Heart right ventricle (tissue), 16 donors: ENCODE results near the gene RHO. TPM values are rescaled to one million over a fixed set of nuclear protein-coding genes. Genes with fewer than 3 reads are reported as not detected.
A peak's percentile ranks its signal among the peaks of the same experiment; 100 is the strongest.

Experiments
- ATAC-seq, 8 donors: fragments of 200-7000 bp; cut with Tn5 transposase; one replicate each; pipeline ENCODE4 v1.9.1; 2020; ENCODE audit warnings: mild to moderate bottlenecking in 8 of 8, moderate library complexity in 8 of 8, moderate number of reproducible peaks in 1 of 8
- DNase-seq, 2 donors: peaks; one replicate each; pipeline ENCODE4 v3.0.0-alpha.2; 2020
- H3K27ac ChIP-seq, 10 donors: fragments of 200-600 bp; sonication (generic) in 2 of 10; one replicate each; pipeline versions ENCODE4 v1.5.0 to v1.8.0; 2020 to 2022; ENCODE audit warnings: mild to moderate bottlenecking in 3 of 10
- H3K27me3 ChIP-seq, 7 donors: fragments of 200-600 bp; one replicate each; pipeline ENCODE4 v1.8.0; 2021 to 2022; ENCODE audit warnings: mild to moderate bottlenecking in 2 of 7
- H3K36me3 ChIP-seq, 9 donors: fragments of 200-600 bp; sonication (generic) in 1 of 9; one replicate each; pipeline versions ENCODE4 v1.5.0 to v1.8.0; 2020 to 2022; ENCODE audit warnings: mild to moderate bottlenecking in 2 of 9
- H3K4me1 ChIP-seq, 9 donors: fragments of 200-600 bp; sonication (generic) in 1 of 9; one replicate each; pipeline versions ENCODE4 v1.5.0 to v1.8.0; 2020 to 2022; ENCODE audit warnings: mild to moderate bottlenecking in 4 of 9
- H3K4me3 ChIP-seq, 10 donors: fragments of 200-600 bp; sonication (generic) in 2 of 10; one replicate each; pipeline versions ENCODE4 v1.5.0 to v1.8.0; 2020 to 2022; ENCODE audit warnings: mild to moderate bottlenecking in 7 of 10, moderate library complexity in 2 of 10
- H3K9me3 ChIP-seq, 11 donors: fragments of 200-600 bp in 10 of 11; sonication (generic) in 2 of 11; one replicate each; pipeline versions ENCODE4 v1.5.0 to v1.8.0; 2013 to 2022; ENCODE audit warnings: mild to moderate bottlenecking in 2 of 11, control low read depth in 1 of 11, moderate library complexity in 1 of 11
- WGBS, 2 donors: extraction: QIAGEN DNeasy Blood & Tissue Kit; methylation state at CpG; one replicate each; pipeline ENCODE4 v1.1.7; 2013; ENCODE audit warnings: inconsistent platforms in 1 of 2; 5-methylcytosine and 5-hydroxymethylcytosine counted together
- intact Hi-C, 10 donors: fragments of 100-400 bp; cut with DNase I; formaldehyde crosslinking; loops; one replicate each; pipeline versions ENCODE4 v1.11.1 to v1.14.2; 2022
- polyA plus RNA-seq, 2 donors: library from polyadenylated mRNA; stranded (reverse); fragments of 200-250 nt; gene quantifications; one replicate each; pipeline ENCODE4 v1.2.3, GENCODE V29; 2013
- total RNA-seq, 10 donors: library from RNA; stranded (reverse); fragmentation: NEBNext Ultra II Directional in 3 of 10; extraction: Animal tissue kit (Norgen Biotek cat#: 25700) in 3 of 10; gene quantifications; one replicate each; pipeline versions ENCODE4 v1.2.1 to v1.2.4, GENCODE V29; 2021 to 2023
- TF ChIP-seq, protein P1 (sequence below), 9 donors: fragments of 200-600 bp; sonication (generic) in 2 of 9; IDR thresholded peaks; one replicate each; pipeline versions ENCODE4 v1.5.0 to v1.8.0; 2021 to 2022; ENCODE audit warnings: antibody characterized with exemption in 9 of 9, mild to moderate bottlenecking in 5 of 9, moderate library complexity in 1 of 9
- donor health status: Arrhythmogenic right ventricular cardiomyopathy.
- donor health status: ischemic (EF 13 %, LVEDD 7.1; RV severe dilation, severe dysfunction).
- donor health status: healthy with polysubstance abuse.
- donor health status: DM: no; HTN: yes; CAD: no.
- donor health status: DM: no; HTN: no; CAD: no.
- donor health status: ischemic (EF 25% LVEDD 6.9; RV normal size, moderate dysfunction).
- donor health status: ischemic (EF 25% LVEDD 5.7; RV mildly dilated, moderate dysfunction).
- donor health status: healthy.
- donor health status: DM: yes; HTN: yes; CAD: no.
- donor health status: Ischemic cardiomyopathy.
- donor health status: ischemic (EF 35%, LVEDD 5.7; RV mildly dilated, moderate dysfunction).
- donor health status: nonischemic (EF 11% LVEDD 7.7; RV severe dilation, severe dysfunction).
- donor health status: DM: yes; HTN: yes; CAD: no.
- donor health status: PGD.
- donor health status: ischemic (EF 29% LVEDD 5.4; RV normal size, mild dysfunction).
- donor health status: nonischemic (EF 23%, LVEDD 6.1; RV moderate dilation, normal function).

The RHO gene
- total and polyA plus RNA-seq, 12 donors, result not detected

DNA sequence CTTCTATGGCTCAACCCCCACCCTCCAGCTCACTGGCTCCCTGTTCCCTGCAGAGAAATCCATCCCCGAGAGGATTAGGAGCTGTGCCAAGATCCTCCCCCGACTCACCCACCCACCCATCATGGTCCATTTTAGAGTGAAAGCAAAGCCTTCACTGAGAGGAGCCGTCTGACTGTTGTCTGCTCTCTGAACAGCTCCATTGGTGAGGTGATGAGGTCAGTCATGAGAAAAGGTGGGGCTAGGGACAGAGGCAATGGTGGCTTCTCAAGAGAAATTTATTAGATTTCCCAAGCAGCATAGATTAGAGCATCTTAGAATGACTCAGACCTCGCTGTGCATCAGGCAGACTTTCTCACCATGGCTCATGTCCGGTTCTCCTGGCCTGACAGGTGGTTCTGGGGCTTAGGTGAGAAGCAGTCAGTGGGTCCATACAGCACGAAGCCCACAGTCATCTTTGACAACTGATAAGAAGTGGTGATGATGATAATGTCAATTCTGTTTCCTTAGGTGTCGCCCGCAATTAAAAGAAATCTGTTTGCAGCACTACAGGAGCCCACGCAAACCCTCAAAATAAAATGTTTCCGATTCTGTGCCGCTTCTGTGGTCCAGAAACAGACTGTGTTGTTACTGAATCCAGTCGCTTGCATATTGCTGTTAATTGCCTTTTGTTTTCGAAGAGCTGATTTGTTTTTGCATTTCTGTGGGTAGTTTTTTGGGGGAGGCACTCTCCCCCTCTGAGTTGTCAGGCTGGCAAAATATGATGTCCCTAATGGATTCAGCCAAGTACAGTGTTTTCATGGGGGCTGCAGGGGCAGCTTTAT is 24.8 kb upstream of the RHO start:
- DNase-seq (no peak), ATAC-seq (no peak)
- Histone ChIP-seq H3K4me3 (no peak overlapping the region), H3K27ac (no peak overlapping the region), H3K36me3 (peaks cover 0 to 41% (median 0%) of the 10 kb centered on the region in 9 donors), H3K9me3 (no peaks in the 10 kb centered on the region), H3K4me1 (peaks cover 16 to 90% (median 80%) of the 10 kb centered on the region in 9 donors), H3K27me3 (no peaks in the 10 kb centered on the region)
- 86 to 87% methylated on average over 13 of the region's 13 CpGs for WGBS, 2 donors
- intact Hi-C loops, result loop anchor here in 5 of 10 donors (5.0 to 10.0 kb wide), 5 partner anchors 44 to 431 kb away; no protein-coding TSS in a partner anchor
- TF ChIP-seq, protein P1, sequence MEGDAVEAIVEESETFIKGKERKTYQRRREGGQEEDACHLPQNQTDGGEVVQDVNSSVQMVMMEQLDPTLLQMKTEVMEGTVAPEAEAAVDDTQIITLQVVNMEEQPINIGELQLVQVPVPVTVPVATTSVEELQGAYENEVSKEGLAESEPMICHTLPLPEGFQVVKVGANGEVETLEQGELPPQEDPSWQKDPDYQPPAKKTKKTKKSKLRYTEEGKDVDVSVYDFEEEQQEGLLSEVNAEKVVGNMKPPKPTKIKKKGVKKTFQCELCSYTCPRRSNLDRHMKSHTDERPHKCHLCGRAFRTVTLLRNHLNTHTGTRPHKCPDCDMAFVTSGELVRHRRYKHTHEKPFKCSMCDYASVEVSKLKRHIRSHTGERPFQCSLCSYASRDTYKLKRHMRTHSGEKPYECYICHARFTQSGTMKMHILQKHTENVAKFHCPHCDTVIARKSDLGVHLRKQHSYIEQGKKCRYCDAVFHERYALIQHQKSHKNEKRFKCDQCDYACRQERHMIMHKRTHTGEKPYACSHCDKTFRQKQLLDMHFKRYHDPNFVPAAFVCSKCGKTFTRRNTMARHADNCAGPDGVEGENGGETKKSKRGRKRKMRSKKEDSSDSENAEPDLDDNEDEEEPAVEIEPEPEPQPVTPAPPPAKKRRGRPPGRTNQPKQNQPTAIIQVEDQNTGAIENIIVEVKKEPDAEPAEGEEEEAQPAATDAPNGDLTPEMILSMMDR (IDR thresholded peaks at IDR 0.05), result no peak

DNA sequence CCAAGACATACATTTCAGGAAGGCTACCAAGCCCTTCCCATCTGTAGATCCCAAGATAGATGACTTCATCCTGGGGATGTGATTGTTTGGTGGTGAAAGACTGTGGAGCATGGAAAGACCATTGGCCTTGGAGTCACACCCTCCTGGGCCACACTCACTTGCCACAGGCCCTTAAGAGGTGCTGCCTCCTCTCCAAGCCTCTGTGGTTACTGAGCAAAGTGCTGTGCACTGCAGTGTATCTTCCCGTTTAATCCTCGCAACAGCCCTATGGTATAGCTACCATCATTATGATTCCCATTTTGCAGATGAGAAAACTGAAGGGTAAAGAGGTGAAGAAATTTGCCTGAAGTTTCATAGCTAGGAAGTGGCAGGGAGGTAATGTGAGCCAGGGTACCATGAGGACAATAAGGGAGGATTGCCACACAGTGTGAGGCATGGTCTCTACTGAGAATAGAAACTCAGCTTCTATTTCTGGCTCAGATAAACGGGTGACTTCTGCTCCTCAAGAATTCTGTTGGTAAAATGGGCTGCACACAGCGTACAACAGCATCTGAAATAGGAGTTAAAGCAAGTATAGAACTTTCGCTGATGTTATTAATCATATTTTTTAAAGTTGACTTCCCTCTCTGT is 23.9 kb upstream of the RHO start:
- H3K4me1 ChIP-seq, result peaks cover 13 to 81% (median 74%) of the 10 kb centered on the region in 9 donors
- H3K27me3 ChIP-seq, result no peaks in the 10 kb centered on the region
- TF ChIP-seq, protein P1 (IDR thresholded peaks at IDR 0.05), result no peak
- H3K4me3 ChIP-seq, result no peak overlapping the region
- DNase-seq, result no peak
- peak; percentile 30 to 80 (median 70) for ATAC-seq
- H3K9me3 ChIP-seq, result no peaks in the 10 kb centered on the region
- H3K36me3 ChIP-seq, result peaks cover 0 to 48% (median 3%) of the 10 kb centered on the region in 9 donors
- 65 to 74% methylated on average over 5 of the region's 5 CpGs for WGBS, 2 donors
- intact Hi-C loops, result loop anchor here in 5 of 10 donors (5.0 to 10.0 kb wide), 6 partner anchors 43 to 430 kb away; no protein-coding TSS in a partner anchor
- peak overlapping the region in 6 of 10 donors; percentile 11 to 64 (median 62) for H3K27ac ChIP-seq

DNA sequence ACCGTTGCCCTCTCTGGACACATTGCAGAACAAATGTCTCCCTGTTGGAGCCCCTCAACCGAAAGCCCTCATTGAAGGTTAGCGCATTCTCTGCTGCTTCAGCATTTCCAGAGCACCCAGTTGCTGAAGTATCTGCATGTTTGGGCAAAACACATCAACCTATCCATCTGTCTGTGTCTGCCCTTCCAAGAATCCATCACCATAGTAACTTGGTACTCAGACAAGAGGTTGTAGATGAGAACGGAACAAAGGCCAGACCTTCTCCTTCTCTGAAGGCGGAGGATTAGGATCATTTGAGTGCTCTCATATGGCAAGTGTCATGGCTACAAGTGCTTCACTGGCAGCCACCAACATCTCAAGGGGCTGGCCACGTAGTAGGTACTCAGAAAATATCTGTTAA is 23.1 kb upstream of the RHO start:
- Histone ChIP-seq H3K4me1 (peaks cover 10 to 74% (median 66%) of the 10 kb centered on the region in 9 donors), H3K27ac (peak overlapping the region in 6 of 10 donors; percentile 11 to 64 (median 62)), H3K36me3 (peaks cover 0 to 44% (median 4%) of the 10 kb centered on the region in 9 donors), H3K27me3 (no peaks in the 10 kb centered on the region), H3K9me3 (no peaks in the 10 kb centered on the region), H3K4me3 (no peak overlapping the region)
- ATAC-seq (no peak), DNase-seq (no peak)
- intact Hi-C loops, result loop anchor here in 3 of 10 donors (5.0 to 10.0 kb wide), 4 partner anchors 47 to 429 kb away; no protein-coding TSS in a partner anchor
- TF ChIP-seq, protein P1 (IDR thresholded peaks at IDR 0.05), result no peak
- 83 to 89% methylated on average over 6 of the region's 6 CpGs for WGBS, 2 donors

DNA sequence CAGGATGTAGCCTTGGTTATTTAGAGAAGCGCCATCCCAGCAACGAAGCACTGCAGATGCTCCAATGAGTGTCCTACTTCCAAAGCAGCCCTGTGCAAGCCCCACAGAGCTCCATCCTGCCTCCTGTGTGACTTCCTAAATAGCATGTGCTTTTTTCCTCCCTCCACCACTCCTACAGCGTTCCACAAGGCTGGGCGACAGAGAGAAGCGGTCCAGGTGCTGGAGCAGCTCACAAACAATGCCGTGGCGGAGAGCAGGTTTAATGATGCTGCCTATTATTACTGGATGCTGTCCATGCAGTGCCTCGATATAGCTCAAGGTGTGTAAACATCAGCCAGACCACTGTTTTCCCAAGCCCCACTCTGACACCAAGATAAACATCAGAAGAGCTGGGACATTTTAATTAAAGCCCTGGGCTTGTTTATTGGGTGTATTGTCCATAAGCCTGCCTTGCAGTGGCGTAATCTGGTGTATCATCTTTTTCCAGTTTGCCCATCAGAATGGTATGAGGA is 22.2 kb upstream of the RHO start:
- Histone ChIP-seq H3K4me3 (no peak overlapping the region), H3K27ac (no peak overlapping the region), H3K4me1 (peaks cover 10 to 71% (median 57%) of the 10 kb centered on the region in 9 donors), H3K27me3 (no peaks in the 10 kb centered on the region), H3K9me3 (no peaks in the 10 kb centered on the region), H3K36me3 (peaks cover 0 to 51% (median 4%) of the 10 kb centered on the region in 9 donors)
- no peak for ATAC-seq
- intact Hi-C loops, result loop anchor here in 3 of 10 donors (5.0 to 10.0 kb wide), 4 partner anchors 46 to 429 kb away; no protein-coding TSS in a partner anchor
- TF ChIP-seq, protein P1 (IDR thresholded peaks at IDR 0.05), result no peak
- 76 to 81% methylated on average over 9 of the region's 9 CpGs for WGBS, 2 donors
- DNase-seq, result no peak
